ENCODE measurements around the gene CIB4. TPM values are rescaled to one million over a fixed set of nuclear protein-coding genes. Genes with fewer than 3 reads are reported as not detected.
A peak's percentile ranks its signal among the peaks of the same experiment; 100 is the strongest.

The CIB4 gene
- total and polyA plus RNA-seq, 2 of the 4 experiments (the other 2 are of a cell fraction), result not detected

- ChIA-PET CTCF (interaction anchor here (0.7 to 1.4 kb wide), 3 partner anchors 27 to 122 kb away, joined by 3 read pairs; no protein-coding TSS in a partner anchor), POLR2A (ENCODE audit: unreplicated experiment) (no interaction called here)
- H4K20me1 ChIP-seq (ENCODE audit: insufficient read depth, low read length), result no peaks in the 10 kb centered on the region
- peak overlapping the region; percentile 34 for H2AFZ ChIP-seq (replicated peaks; ENCODE audit: low read length, poor library complexity)
- no TSS peak for BruUV-seq (replicated peaks)
- H3K27me3 ChIP-seq (ENCODE audit: control insufficient read depth, insufficient read depth, low read length), result peaks cover 27% of the 10 kb centered on the region
- intact Hi-C loops (cut with micrococcal nuclease) (no loop called here), dilution Hi-C loops (cut with HindIII; ENCODE audit: low sequenced_read_pairs, unreplicated experiment) (no loop called here), in situ Hi-C loops (cut with MboI; ENCODE audit: low sequenced_read_pairs) (no loop called here)
- H3K9me1 ChIP-seq (ENCODE audit: insufficient read depth, low read length), result no peaks in the 10 kb centered on the region
- no peak overlapping the region for H2BK15ac ChIP-seq (ENCODE audit: low read depth, low read length)
- H3K4me3 ChIP-seq (ENCODE audit: insufficient read depth, low read depth, low read length), result no peak overlapping the region
- no peak overlapping the region for H3K14ac ChIP-seq (replicated peaks; ENCODE audit: low read depth, low read length)
- ATAC-seq (ENCODE audit: low read depth) (peak; percentile 92), DNase-seq (peak; percentile 44)
- peak overlapping the region; percentile 24; the same call in 1 of the 2 replicates for H3K23ac ChIP-seq (ENCODE audit: low read depth, low read length)
- no peak overlapping the region for H2BK120ac ChIP-seq (ENCODE audit: low read depth, low read length)
- peak overlapping the region; percentile 74; the same call in 1 of the 2 replicates for H3K27ac ChIP-seq (ENCODE audit: insufficient read depth, low read length)
- no peak overlapping the region for H4K8ac ChIP-seq (ENCODE audit: low read depth in 2 of 2, low read length in 2 of 2)
- H4K5ac ChIP-seq (ENCODE audit: low read depth, low read length), result no peak overlapping the region; the same call in 1 of the 2 replicates
- H4K91ac ChIP-seq (ENCODE audit: insufficient read depth, low read depth, low read length), result no peak overlapping the region
- H3K36me3 ChIP-seq (ENCODE audit: control insufficient read depth, insufficient read depth, low read length), result no peaks in the 10 kb centered on the region
- peak overlapping the region; percentile 10; the same call in 1 of the 2 replicates for H3K4ac ChIP-seq (ENCODE audit: low read depth, low read length)
- H2AK5ac ChIP-seq (ENCODE audit: low read depth, low read length), result no peak overlapping the region
- H2AK9ac ChIP-seq (replicated peaks; ENCODE audit: low read depth, low read length, poor library complexity), result peak overlapping the region; percentile 15
- no peak overlapping the region for H2BK20ac ChIP-seq (ENCODE audit: low read depth, low read length)
- H3K4me2 ChIP-seq (ENCODE audit: low read depth, low read length), result peak overlapping the region; percentile 54
- no peak overlapping the region for H2BK5ac ChIP-seq (ENCODE audit: low read depth, low read length, poor library complexity, severe bottlenecking)
- no peaks in the 10 kb centered on the region for H3K79me1 ChIP-seq (ENCODE audit: low read depth in 1 of 2, low read length in 2 of 2)
- H3K9ac ChIP-seq (ENCODE audit: low read depth, low read length), result peak overlapping the region; percentile 12; the same call in 1 of the 2 replicates
- H3K56ac ChIP-seq (ENCODE audit: extremely low read depth, insufficient read depth, low read length), result no peak overlapping the region
- 36% methylated on average over 3 of the region's 19 CpGs; no CpG with 5 or more reads in 1 of the 2 experiments for WGBS, 2 experiments (ENCODE audit: extremely low coverage in 2 of 2, insufficient read length in 1 of 2)
- peaks cover 9% of the 10 kb centered on the region for H3K9me3 ChIP-seq (ENCODE audit: control insufficient read depth, insufficient read depth, low read length)
- no peak overlapping the region; the same call in 1 of the 2 replicates for H3K18ac ChIP-seq (ENCODE audit: low read depth, low read length)
- TF ChIP-seq, protein P1, sequence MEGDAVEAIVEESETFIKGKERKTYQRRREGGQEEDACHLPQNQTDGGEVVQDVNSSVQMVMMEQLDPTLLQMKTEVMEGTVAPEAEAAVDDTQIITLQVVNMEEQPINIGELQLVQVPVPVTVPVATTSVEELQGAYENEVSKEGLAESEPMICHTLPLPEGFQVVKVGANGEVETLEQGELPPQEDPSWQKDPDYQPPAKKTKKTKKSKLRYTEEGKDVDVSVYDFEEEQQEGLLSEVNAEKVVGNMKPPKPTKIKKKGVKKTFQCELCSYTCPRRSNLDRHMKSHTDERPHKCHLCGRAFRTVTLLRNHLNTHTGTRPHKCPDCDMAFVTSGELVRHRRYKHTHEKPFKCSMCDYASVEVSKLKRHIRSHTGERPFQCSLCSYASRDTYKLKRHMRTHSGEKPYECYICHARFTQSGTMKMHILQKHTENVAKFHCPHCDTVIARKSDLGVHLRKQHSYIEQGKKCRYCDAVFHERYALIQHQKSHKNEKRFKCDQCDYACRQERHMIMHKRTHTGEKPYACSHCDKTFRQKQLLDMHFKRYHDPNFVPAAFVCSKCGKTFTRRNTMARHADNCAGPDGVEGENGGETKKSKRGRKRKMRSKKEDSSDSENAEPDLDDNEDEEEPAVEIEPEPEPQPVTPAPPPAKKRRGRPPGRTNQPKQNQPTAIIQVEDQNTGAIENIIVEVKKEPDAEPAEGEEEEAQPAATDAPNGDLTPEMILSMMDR (conservative IDR thresholded peaks at IDR 0.05; ENCODE audit: low read depth, low read length), result no peak
- no peak for TF ChIP-seq RAD21 (IDR thresholded peaks at IDR 0.05; ENCODE audit: low read length)
- H3K4me1 ChIP-seq (ENCODE audit: control insufficient read depth, insufficient read depth, low read length), result peaks cover 5% of the 10 kb centered on the region
These were observed 17.3 kb downstream of the CIB4 start for GRCh38 chr2:26623541-26624495.

All from IMR-90 (cell line).